ENCODE results near the gene DUOX2. TPM values are rescaled to one million over a fixed set of nuclear protein-coding genes. Genes with fewer than 3 reads are reported as not detected.
"Not testable (repeated sequence)": the region's sequence is repeated elsewhere in the genome, so short reads cannot be mapped to it uniquely, and the experiment has no call there.

The DUOX2 gene
- total and polyA plus RNA-seq, 2 donors (not counting 1 experiment from before 2014, with no cell fraction given) = 0.32 TPM; not detected in 1

DNA sequence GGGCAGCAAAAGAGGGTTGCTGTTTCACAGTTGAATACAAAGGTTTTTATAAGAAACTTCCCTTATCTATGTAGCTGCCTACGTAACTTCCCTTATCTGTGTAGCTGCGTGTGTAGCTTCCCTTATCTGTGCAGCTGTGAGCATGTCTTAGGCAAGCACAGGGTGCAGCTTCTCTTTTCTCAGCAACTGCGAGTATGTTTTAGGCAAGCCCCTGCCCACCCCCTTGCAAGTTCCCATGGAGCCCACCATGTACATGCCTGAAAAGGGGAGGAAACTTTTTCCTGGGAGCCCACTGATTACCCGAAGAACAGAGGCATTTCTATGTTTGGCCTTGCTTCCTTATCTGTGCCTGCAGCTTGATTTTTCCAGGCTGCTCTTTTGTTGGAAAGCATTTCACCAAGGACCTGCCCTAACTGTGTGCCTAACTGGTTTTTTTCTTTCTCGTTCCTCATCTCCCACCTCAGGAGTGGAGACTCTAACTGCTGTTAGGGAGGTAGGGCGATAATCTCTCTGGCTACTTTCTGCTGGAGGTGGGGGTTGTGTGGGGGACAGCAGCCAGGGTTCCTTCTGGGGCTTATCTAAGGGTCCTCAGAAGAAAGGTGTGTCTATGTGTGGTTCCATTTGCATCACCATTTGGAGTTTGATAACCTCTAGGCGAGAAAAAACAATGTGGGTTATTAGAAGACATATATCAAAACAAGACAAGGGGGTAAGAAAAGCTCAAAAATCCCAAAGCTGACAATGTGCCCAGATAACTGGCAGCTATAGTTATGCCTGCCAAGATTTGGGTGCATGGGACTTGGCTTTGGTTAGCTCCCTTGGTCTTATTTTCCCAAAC is 65.0 kb downstream of the DUOX2 start:
- Histone ChIP-seq H3K9ac (ENCODE audit: low read length) (peak overlapping the region; percentile 68), H3K27ac (ENCODE audit: low read length in 2 of 2) (peak overlapping the region; percentile 92 to 95), H3K79me2 (ENCODE audit: control insufficient read depth, insufficient read depth, low read length) (no peaks in the 10 kb centered on the region), H2AFZ (ENCODE audit: insufficient read depth, low read depth, low read length, poor library complexity, severe bottlenecking) (peak overlapping the region; percentile 55), H3K9me3 (ENCODE audit: control extremely low read depth in 1 of 3, control insufficient read depth in 2 of 3, insufficient read depth in 1 of 3, low read length in 2 of 3) (peaks cover 0 to 7% (median 0%) of the 10 kb centered on the region in 3 donors), H3K27me3 (replicated peaks in 1 of 4; ENCODE audit: control extremely low read depth in 1 of 4, control insufficient read depth in 3 of 4, insufficient read depth in 4 of 4, low read length in 3 of 4) (no peaks in the 10 kb centered on the region), H4K20me1 (ENCODE audit: control insufficient read depth, insufficient read depth, low read length, poor library complexity, severe bottlenecking) (no peaks in the 10 kb centered on the region), H3K4me1 (ENCODE audit: control insufficient read depth in 2 of 2, insufficient read depth in 2 of 2, low read length in 2 of 2) (peaks cover 37 to 42% of the 10 kb centered on the region in 2 donors), H3K4me2 (replicated peaks; ENCODE audit: low read depth, low read length, poor library complexity, severe bottlenecking) (peak overlapping the region; percentile 64), H3K36me3 (replicated peaks in 1 of 2; ENCODE audit: control extremely low read depth in 1 of 2, control insufficient read depth in 1 of 2, extremely low read depth in 1 of 2, insufficient read depth in 2 of 2, low read length in 1 of 2) (no peaks in the 10 kb centered on the region), H3K4me3 (ENCODE audit: control extremely low read depth in 1 of 5, extremely low read depth in 1 of 5, insufficient read depth in 1 of 5, low read depth in 2 of 5, low read length in 4 of 5) (peak overlapping the region; percentile 11 to 62 (median 40))
- TF ChIP-seq EZH2 (IDR thresholded peaks at IDR 0.05; ENCODE audit: borderline replicate concordance, insufficient read depth, low read depth, low read length, poor library complexity, severe bottlenecking) = no peak
- TF ChIP-seq CTCF (IDR thresholded peaks at IDR 0.05) = no peak
- ATAC-seq (ENCODE audit: low read depth) = peak; percentile 86
- peaks cover 34% of the 10 kb centered on the region for H3K4me1 Mint-ChIP-seq
- DNase-seq = peak; percentile 90
- intact Hi-C loops (cut with micrococcal nuclease) = loop anchor here (2.0 kb wide), 1 partner anchor 150 kb away; no protein-coding TSS in a partner anchor
- peak overlapping the region; percentile 80 for H3K4me3 Mint-ChIP-seq
- no peaks in the 10 kb centered on the region for H3K9me3 Mint-ChIP-seq (ENCODE audit: insufficient read depth)
- H3K27me3 Mint-ChIP-seq = no peaks in the 10 kb centered on the region
- peak overlapping the region; percentile 97 for H3K27ac Mint-ChIP-seq
- POLR2A ChIA-PET = interaction anchor here (0.7 to 1.6 kb wide), 6 partner anchors 26 to 538 kb away, joined by 3 to 10 read pairs (median 4); partner anchors contain the start of genes BLOC1S6 and SORD
- WGBS (ENCODE audit: insufficient coverage) = 49% methylated on average over 4 of the region's 7 CpGs
- CTCF ChIA-PET = interaction anchor here (0.8 to 3.7 kb wide), 9 partner anchors 12 to 115 kb away, joined by 3 to 52 read pairs (median 3); no protein-coding TSS in a partner anchor

DNA sequence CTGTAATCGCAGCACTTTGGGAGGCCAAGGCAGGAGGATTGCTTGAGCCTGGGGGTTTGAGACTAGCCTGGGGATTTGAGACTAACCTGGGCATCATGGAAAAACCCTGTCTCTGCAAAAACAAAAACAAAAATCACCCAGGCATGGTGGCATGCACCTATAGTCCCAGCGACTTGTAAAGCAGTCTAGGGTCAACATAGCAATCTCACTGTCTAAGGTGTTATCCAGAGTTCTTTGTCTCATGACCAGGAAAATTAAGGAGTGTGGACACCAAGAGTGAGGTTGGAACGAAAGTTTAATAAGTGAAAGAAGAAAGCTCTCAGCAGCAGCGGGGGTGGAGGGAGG is 65.6 kb downstream of the DUOX2 start:
- intact Hi-C loops (cut with micrococcal nuclease) = loop anchor here (2.0 kb wide), 1 partner anchor 150 kb away; no protein-coding TSS in a partner anchor
- H3K4me3 Mint-ChIP-seq = peak overlapping the region; percentile 80
- ATAC-seq (ENCODE audit: low read depth) = peak; percentile 50
- WGBS (ENCODE audit: insufficient coverage) = 29% methylated on average over 1 of the region's 4 CpGs
- not testable (repeated sequence) for H3K79me2 ChIP-seq (ENCODE audit: control insufficient read depth, insufficient read depth, low read length); DNase-seq; H3K9me3 Mint-ChIP-seq (ENCODE audit: insufficient read depth); H3K27me3 ChIP-seq (replicated peaks in 1 of 4; ENCODE audit: control extremely low read depth in 1 of 4, control insufficient read depth in 3 of 4, insufficient read depth in 4 of 4, low read length in 3 of 4); H3K9me3 ChIP-seq (ENCODE audit: control extremely low read depth in 1 of 3, control insufficient read depth in 2 of 3, insufficient read depth in 1 of 3, low read length in 2 of 3); H3K27me3 Mint-ChIP-seq; H4K20me1 ChIP-seq (ENCODE audit: control insufficient read depth, insufficient read depth, low read length, poor library complexity, severe bottlenecking); H3K36me3 ChIP-seq (replicated peaks in 1 of 2; ENCODE audit: control extremely low read depth in 1 of 2, control insufficient read depth in 1 of 2, extremely low read depth in 1 of 2, insufficient read depth in 2 of 2, low read length in 1 of 2)
- ChIA-PET CTCF (interaction anchor here (0.8 to 3.7 kb wide), 9 partner anchors 12 to 115 kb away, joined by 3 to 52 read pairs (median 3); no protein-coding TSS in a partner anchor), POLR2A (interaction anchor here (0.7 to 1.6 kb wide), 6 partner anchors 25 to 539 kb away, joined by 3 to 10 read pairs (median 4); partner anchors contain the start of genes BLOC1S6 and SORD)
- H3K27ac Mint-ChIP-seq = peak overlapping the region; percentile 97
- Histone ChIP-seq H3K27ac (ENCODE audit: low read length in 2 of 2) (peak overlapping the region; percentile 92 to 95), H3K4me3 (ENCODE audit: control extremely low read depth in 1 of 5, extremely low read depth in 1 of 5, insufficient read depth in 1 of 5, low read depth in 2 of 5, low read length in 4 of 5) (peak overlapping the region; percentile 14 to 62 (median 44)), H2AFZ (ENCODE audit: insufficient read depth, low read depth, low read length, poor library complexity, severe bottlenecking) (peak overlapping the region; percentile 55), H3K9ac (ENCODE audit: low read length) (peak overlapping the region; percentile 68), H3K4me1 (ENCODE audit: control insufficient read depth in 2 of 2, insufficient read depth in 2 of 2, low read length in 2 of 2) (peaks cover 37 to 42% of the 10 kb centered on the region in 2 donors), H3K4me2 (replicated peaks; ENCODE audit: low read depth, low read length, poor library complexity, severe bottlenecking) (peak overlapping the region; percentile 64)
- peaks cover 34% of the 10 kb centered on the region for H3K4me1 Mint-ChIP-seq

- H3K4me2 ChIP-seq (replicated peaks; ENCODE audit: low read depth, low read length, poor library complexity, severe bottlenecking); H3K79me2 ChIP-seq (ENCODE audit: control insufficient read depth, insufficient read depth, low read length); intact Hi-C loops (cut with micrococcal nuclease); H3K27ac Mint-ChIP-seq; H4K20me1 ChIP-seq (ENCODE audit: control insufficient read depth, insufficient read depth, low read length, poor library complexity, severe bottlenecking); ATAC-seq (ENCODE audit: low read depth); CTCF ChIA-PET; DNase-seq; H3K4me3 Mint-ChIP-seq; H3K4me3 ChIP-seq (ENCODE audit: control extremely low read depth in 1 of 5, extremely low read depth in 1 of 5, insufficient read depth in 1 of 5, low read depth in 2 of 5, low read length in 4 of 5); H3K9ac ChIP-seq (ENCODE audit: low read length); H3K36me3 ChIP-seq (replicated peaks in 1 of 2; ENCODE audit: control extremely low read depth in 1 of 2, control insufficient read depth in 1 of 2, extremely low read depth in 1 of 2, insufficient read depth in 2 of 2, low read length in 1 of 2); H2AFZ ChIP-seq (ENCODE audit: insufficient read depth, low read depth, low read length, poor library complexity, severe bottlenecking); H3K27me3 Mint-ChIP-seq; H3K27ac ChIP-seq (ENCODE audit: low read length in 2 of 2); H3K9me3 ChIP-seq (ENCODE audit: control extremely low read depth in 1 of 3, control insufficient read depth in 2 of 3, insufficient read depth in 1 of 3, low read length in 2 of 3); H3K9me3 Mint-ChIP-seq (ENCODE audit: insufficient read depth); H3K27me3 ChIP-seq (replicated peaks in 1 of 4; ENCODE audit: control extremely low read depth in 1 of 4, control insufficient read depth in 3 of 4, insufficient read depth in 4 of 4, low read length in 3 of 4); POLR2A ChIA-PET: not testable (repeated sequence)
- WGBS (ENCODE audit: insufficient coverage) = no CpG with 5 or more reads among the region's 1 CpG
- H3K4me1 ChIP-seq (ENCODE audit: control insufficient read depth in 2 of 2, insufficient read depth in 2 of 2, low read length in 2 of 2) = peaks cover 32 to 38% of the 10 kb centered on the region in 2 donors
- peaks cover 36% of the 10 kb centered on the region for H3K4me1 Mint-ChIP-seq
Observed at GRCh38 chr15:45044270-45044669, 69.7 kb downstream of the DUOX2 start.

All from B cell (primary cell).